ES-I3 (cell line): Measurements from ENCODE around the gene MCC.
"Not testable (repeated sequence)": the region's sequence is repeated elsewhere in the genome, so short reads cannot be mapped to it uniquely, and the experiment has no call there.

Experiments
- H3K36me3 ChIP-seq: 2 replicates; pipeline ENCODE4 v1.6.1; 2013; ENCODE audit warnings: mild to moderate bottlenecking, low read length, control low read depth, moderate library complexity; ENCODE audit not compliant: insufficient read depth
- H3K4me1 ChIP-seq: 2 replicates; pipeline ENCODE4 v1.6.1; 2013; ENCODE audit warnings: mild to moderate bottlenecking, control low read depth, low read length; ENCODE audit not compliant: insufficient read depth
- H3K9ac ChIP-seq: 2 replicates; pipeline ENCODE4 v1.6.1; 2013; ENCODE audit warnings: low read depth, mild to moderate bottlenecking, low read length, moderate library complexity
- H3K9me3 ChIP-seq: 2 replicates; pipeline ENCODE4 v1.6.1; 2013; ENCODE audit warnings: mild to moderate bottlenecking, low read length, moderate library complexity; ENCODE audit not compliant: control insufficient read depth, insufficient read depth

MCC gene

DNA sequence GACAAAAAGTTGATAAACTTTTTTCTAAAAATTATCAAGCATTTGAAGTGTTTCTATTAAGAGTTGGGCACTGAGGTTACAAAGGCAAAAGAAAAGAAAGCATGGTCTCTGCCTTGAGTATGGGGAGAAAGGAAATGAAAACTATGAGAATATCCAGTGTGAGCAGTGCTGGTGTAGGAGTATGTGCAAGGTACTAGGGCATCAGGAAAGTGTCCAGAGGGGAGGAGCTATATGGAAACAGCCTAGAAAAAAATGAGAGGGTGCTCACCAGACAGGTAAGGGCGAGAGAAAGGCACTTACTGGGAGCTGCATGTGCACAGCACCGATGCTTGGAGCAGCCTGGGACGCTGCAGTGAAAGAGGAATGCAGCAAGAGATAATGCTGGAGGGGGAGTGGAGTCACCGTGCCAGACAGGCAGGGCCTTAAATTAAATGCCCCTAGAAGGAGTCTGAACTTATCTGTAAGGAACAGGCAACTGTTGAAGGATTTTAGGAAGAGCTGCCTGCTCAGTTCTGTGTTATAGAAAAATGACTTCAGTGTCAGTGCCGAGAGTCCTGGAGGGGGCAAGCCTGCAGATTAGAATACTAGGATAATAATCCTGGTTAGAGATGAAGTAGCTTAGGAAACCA, 14.0 kb downstream of the MCC start:
- no peak overlapping the region for H3K9ac ChIP-seq
- no peaks in the 10 kb centered on the region for H3K4me1 ChIP-seq
- no peaks in the 10 kb centered on the region for H3K36me3 ChIP-seq
- peaks cover 6% of the 10 kb centered on the region; the same call in 1 of the 2 replicates for H3K9me3 ChIP-seq

DNA sequence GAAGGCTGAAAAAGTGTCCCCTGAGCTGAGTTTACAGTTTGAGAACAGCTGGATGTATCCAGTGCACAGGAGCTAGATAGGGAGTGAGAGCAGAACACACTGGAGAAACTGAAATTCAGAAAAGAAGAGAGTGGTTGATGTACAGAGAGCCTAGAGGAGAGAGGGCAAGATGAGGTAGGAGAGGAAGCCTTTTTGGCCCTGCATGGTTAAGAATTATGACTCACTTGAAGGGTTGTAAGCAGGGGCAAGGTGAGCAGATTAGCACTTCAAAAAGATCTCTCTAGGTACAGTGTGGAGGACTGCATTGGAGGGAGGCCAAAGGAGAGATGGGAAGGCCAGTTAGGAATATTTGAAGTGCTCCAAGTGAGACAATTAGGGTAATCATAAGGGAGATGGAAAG, 25.2 kb downstream of the MCC start:
- Histone ChIP-seq H3K4me1 (no peaks in the 10 kb centered on the region), H3K36me3 (no peaks in the 10 kb centered on the region), H3K9ac (no peak overlapping the region), H3K9me3 (no peaks in the 10 kb centered on the region)

DNA sequence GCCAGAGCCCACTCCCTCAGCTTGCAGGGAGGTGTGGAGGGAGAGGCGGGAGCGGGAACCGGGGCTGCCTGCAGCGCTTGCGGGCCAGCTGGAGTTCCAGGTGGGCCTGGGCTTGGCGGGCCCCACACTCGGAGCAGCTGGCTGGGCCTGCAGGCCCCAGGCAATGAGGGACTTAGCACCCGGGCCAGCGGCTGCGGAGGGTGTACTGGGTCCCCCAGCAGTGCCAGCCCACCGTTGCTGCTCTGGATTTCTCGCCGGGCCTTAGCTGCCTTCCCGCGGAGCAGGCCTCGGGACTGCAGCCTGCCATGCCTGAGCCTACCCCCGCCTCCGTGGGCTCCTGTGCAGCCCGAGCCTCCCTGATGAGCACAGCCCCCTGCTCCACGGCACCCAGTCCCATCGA, 31.1 kb downstream of the MCC start:
- not testable (repeated sequence) for H3K9me3 ChIP-seq, H3K9ac ChIP-seq

DNA sequence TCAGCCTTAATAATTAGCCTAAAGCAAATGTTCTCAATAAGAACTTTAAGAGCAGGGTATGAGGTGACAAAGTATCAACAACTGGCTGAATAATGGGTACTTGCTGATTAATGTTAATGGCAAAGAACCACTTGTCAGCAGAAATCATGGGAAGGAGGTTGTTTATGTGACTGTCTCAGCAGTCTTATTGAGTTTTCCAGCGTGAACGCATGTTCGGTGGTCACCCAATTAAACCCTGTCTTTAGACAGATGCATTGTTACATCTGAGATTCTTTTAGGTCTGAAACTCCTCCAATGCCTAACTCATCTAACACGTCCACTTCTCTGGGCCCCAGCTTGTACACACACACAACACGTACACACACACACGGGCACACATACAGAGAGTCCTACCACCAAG, 35.3 kb downstream of the MCC start:
- Histone ChIP-seq H3K9me3 (no peaks in the 10 kb centered on the region), H3K4me1 (no peaks in the 10 kb centered on the region), H3K9ac (no peak overlapping the region), H3K36me3 (no peaks in the 10 kb centered on the region)

More for the DNA sequence above, 31.1 kb downstream of the MCC start:
- not testable (repeated sequence) for H3K4me1 ChIP-seq, H3K36me3 ChIP-seq

DNA sequence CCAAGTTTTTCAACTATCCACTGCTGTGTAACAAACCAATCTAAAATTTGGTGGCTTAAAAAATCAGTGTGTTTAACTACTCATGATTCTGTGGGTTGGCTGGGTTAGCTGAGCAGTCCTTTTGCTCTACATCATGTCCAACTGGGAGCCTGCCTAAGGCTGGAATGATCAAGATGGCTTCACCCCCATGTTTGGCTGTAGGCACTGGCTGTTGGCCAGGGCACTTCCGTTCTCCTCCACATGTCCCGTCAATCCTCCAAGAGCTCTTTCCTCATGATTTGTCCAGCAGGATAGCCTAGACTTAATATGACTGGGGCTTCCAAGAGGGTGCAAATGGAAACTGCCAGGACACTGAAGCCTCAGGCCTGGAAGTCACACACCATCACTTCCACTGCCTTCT, 36.5 kb downstream of the MCC start:
- H3K9ac ChIP-seq: no peak overlapping the region
- no peaks in the 10 kb centered on the region for H3K9me3 ChIP-seq
- no peaks in the 10 kb centered on the region for H3K36me3 ChIP-seq
- H3K4me1 ChIP-seq: no peaks in the 10 kb centered on the region

DNA sequence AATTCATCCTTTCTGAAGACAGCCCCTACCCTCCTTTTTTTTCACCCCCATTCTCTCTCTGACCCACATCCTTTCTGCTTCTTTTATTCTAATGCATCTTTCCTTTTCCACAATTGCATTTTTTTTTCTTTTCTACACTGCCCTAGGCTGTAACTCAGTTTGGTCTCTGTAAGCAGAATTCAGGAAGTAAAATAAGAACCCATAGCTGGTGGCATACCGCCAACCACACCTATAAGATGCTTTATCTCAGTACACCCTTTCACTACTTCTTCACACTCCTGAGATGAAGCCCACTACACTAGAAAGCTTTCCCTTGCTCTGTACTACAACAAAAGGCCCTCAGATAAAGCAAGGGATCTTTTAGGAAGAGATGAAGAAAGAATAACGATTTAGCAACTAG, 37.3 kb downstream of the MCC start:
- H3K9ac ChIP-seq: no peak overlapping the region
- no peaks in the 10 kb centered on the region for H3K4me1 ChIP-seq
- H3K36me3 ChIP-seq: no peaks in the 10 kb centered on the region
- H3K9me3 ChIP-seq: no peaks in the 10 kb centered on the region

DNA sequence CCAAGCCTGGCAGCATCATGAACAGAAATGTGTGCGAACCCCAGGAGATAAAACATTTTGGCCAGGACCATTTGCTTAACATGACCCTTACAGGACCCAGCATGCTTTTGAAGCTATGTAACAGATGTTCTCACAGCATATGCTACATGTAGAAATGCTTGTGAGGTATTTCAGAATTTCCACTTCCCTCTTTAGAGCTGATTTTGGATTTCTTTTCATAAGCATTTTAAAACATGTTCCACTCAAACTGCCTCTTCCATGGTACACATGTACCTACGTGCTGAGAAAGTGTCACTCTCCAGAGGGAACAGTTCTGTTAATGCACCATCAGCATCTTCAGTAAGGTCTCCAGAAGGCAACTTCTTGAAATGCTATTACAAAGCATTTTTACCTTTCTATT, 37.8 kb downstream of the MCC start:
- no peaks in the 10 kb centered on the region for H3K36me3 ChIP-seq
- H3K9me3 ChIP-seq: no peaks in the 10 kb centered on the region
- no peak overlapping the region for H3K9ac ChIP-seq
- no peaks in the 10 kb centered on the region for H3K4me1 ChIP-seq

DNA sequence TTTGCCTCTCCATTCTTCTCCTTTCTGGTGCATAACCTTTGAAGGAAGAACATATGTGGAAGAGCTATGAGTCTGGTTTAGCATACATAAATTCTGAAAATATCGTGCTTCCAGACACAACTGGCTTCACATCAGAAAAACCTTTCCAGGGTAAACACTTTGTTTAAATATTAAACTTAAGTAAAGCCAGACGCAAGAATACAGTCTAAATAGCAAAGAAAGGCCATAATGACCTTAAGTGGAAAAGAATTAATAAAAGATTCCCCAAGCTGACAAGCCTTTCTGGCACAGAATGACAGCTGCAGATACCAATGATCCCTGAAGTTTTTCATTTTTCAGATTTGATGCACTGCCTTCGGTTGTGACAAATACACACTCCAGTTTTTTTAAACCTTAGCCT, 40.0 kb downstream of the MCC start:
- Histone ChIP-seq H3K9me3 (no peaks in the 10 kb centered on the region), H3K9ac (no peak overlapping the region), H3K36me3 (no peaks in the 10 kb centered on the region), H3K4me1 (no peaks in the 10 kb centered on the region)

DNA sequence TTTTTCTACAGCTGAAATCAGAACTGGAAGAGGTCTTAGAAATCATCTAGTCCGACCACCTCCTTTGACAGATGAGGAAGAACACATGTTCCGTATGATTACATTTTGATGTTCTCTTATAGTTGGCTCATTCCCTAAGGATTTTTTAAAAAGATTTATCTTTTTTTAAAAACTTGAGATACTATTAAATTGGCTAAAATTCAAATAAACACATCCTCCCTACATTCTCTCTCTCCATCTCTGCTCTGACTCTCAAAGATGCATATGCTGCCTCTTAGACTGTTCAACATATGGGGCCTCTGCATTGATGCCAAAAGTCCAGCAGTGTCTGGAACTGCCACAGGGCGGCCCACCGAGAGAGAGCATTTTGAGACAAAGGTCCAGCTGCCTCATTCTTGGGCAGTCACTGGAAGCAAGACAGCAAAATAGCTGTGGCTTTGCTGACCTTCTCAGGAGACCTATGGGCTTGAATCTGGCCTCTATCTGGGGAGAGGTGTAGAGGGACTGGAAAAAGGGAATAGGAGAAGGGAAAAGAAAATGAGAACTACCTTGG, 40.7 kb downstream of the MCC start:
- H3K4me1 ChIP-seq: no peaks in the 10 kb centered on the region
- H3K9me3 ChIP-seq: no peaks in the 10 kb centered on the region
- no peak overlapping the region for H3K9ac ChIP-seq
- H3K36me3 ChIP-seq: no peaks in the 10 kb centered on the region

DNA sequence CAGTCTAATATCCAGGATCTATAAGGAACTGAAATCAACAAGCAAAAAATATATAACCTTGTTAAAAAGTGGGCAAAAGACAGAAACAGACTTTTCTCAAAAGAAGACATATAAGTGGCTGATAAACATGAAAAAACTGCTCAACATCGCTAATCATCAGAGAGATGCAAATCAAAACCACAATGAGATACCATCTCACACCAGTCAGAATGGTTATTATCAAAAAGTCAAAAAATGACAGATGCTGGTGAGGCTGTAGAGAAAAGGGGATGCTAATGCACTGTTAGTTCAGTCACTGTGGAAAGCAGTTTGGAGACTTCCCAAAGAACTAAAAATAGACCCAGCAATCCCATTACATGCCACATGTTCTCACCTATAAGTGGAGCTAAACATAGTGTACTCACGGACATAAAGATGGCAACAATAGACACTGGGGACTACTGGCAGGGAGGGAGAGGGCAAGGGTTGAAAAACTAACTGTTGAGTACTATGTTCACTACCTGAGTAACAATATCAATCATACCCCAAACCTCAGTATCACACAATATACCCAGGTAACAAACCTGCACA, 41.8 kb downstream of the MCC start:
- no peak overlapping the region for H3K9ac ChIP-seq
- no peaks in the 10 kb centered on the region for H3K36me3 ChIP-seq
- H3K4me1 ChIP-seq: no peaks in the 10 kb centered on the region
- no peaks in the 10 kb centered on the region for H3K9me3 ChIP-seq

DNA sequence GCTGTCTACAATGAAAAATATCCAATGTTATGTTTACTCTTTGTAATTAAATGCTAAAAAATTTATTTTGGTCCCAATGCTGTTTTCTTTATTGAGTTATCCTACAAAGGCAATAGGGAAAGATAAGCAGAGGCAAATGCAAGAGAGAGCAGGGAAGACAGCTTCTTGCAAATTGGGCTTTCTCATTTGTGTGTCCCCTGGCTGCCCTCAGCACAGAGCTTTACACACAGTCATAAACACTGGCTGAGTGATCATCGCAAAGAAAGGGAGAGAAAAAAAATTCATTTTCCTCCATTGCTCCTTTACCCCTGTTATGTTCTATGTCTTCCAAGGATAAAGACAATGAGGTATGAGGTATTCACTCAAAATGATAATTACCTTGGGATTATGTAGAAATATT, 51.1 kb downstream of the MCC start:
- Histone ChIP-seq H3K4me1 (no peaks in the 10 kb centered on the region), H3K9me3 (no peaks in the 10 kb centered on the region)

DNA sequence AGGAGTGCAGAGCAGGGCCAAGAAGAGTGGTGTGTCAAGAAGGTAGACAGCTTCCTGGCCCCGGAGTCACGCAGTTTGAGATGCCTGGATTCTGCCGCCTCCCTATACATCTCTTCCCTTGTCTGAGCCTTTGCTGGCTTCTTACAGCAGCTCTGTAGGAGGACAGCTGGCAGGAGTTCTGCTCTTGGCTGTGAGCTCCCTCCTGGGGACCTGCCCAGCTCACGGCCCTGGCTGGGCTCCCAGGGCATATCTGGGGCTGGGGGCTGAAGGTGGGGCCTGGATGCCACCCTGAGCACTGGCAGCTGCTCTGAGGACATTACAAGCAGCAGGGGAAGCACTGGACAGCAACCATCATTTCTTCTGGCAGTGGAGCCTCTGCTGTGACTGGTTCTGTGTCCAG, 52.7 kb downstream of the MCC start:
- H3K9ac ChIP-seq: no peak overlapping the region
- no peaks in the 10 kb centered on the region for H3K9me3 ChIP-seq
- no peaks in the 10 kb centered on the region for H3K36me3 ChIP-seq
- no peaks in the 10 kb centered on the region for H3K4me1 ChIP-seq

More for the DNA sequence above, 51.1 kb downstream of the MCC start:
- H3K9ac ChIP-seq: no peak overlapping the region
- no peaks in the 10 kb centered on the region for H3K36me3 ChIP-seq

DNA sequence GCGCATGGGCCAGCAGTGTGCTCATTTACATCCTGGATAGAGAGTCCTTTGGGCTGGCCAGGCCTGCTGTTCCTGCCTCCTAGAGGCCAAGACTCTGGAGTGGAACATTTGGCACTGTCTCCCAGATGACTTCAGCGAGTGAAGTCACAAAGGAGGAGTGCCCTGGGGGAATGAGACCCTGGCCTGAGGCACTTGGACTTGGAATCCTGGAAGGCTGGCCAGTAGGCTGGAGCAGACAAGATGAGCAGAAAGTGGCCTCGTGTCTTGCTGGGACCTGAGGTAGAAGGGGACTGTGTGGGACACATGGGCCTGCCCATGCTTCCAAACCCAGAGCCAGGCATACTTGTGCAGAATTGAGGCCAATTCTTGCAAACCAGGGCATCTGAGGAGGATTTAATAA, 53.4 kb downstream of the MCC start, which contains the start of gene TSSK1B:
Gene TSSK1B, minus strand, starts transcription at position 101 of the 400 bp plus-strand sequence. CDS start 150 bp downstream, outside the sequence.
- Histone ChIP-seq H3K9me3 (no peaks in the 10 kb centered on the region), H3K36me3 (no peaks in the 10 kb centered on the region), H3K9ac (no peak within 1 kb of the TSS), H3K4me1 (no peaks in the 10 kb centered on the region)

DNA sequence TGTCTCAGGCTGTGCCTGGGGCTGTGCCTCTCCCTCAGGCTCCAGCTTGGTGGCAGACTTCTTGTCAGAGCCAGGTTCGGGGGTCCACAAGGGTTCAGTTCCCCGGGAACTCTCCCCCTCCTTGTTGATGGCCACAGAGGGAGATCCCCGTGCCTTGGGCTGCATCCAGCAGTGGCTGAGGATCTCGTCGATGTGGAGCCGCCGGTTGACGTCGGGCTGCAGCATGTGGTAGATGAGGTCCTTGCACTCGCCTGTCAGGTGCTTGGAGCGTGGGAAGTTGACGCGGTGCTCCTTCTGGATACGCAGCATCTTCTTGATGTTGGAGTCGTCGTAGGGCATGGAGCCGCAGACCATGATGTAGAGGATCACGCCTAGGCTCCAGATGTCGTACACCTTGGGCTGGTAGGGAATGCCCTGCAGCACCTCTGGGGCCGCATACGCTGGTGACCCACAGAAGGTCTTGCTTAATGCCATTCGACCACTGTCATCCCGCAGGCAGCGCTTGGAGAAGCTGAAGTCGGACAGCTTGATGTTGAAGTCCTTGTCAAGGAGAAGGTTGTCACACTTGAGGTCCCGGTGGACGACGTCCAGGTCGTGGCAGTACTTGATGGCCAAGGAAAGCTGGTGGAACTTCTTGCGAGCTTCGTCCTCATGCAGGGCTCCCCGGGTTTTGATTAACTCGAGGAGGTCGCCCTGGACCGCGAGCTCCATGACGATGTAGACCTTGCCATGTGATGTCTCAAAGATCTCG, 54.2 kb downstream of the MCC start:
- H3K9me3 ChIP-seq: no peaks in the 10 kb centered on the region
- H3K4me1 ChIP-seq: no peaks in the 10 kb centered on the region
- H3K9ac ChIP-seq: no peak overlapping the region
- H3K36me3 ChIP-seq: no peaks in the 10 kb centered on the region

DNA sequence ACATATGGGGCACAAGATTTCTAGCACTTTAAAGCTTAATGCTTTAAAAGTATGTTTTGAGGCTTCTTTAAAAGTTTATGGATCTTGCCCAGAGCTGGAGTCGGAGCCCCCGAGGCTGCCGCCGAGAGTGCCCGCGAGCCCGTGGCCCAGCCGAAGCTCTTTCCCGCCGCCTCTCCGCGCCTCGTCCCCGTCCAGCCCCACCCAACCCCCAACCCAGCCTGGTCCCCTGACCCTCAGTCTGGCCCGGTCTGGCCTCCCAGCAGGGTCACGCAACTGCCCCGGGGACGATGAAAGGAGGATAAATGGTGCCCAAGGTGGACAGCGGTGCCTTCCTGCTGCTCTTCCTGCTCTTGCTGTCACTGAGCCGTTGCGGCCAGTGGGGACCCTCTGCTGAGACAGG, 55.2 kb downstream of the MCC start:
- no peaks in the 10 kb centered on the region for H3K4me1 ChIP-seq
- no peak overlapping the region for H3K9ac ChIP-seq
- H3K9me3 ChIP-seq: no peaks in the 10 kb centered on the region
- no peaks in the 10 kb centered on the region for H3K36me3 ChIP-seq
